Epithelial cell of esophagus (primary cell): ENCODE results near the gene MEGF6.

Source experiments
- DNase-seq: peaks from one replicate; pipeline ENCODE4 v3.0.0; 2010; ENCODE audit warnings: low read depth
- H3K4me3 ChIP-seq: 2 replicates; pipeline ENCODE4 v1.5.1; 2011; ENCODE audit warnings: mild to moderate bottlenecking, low read length, control low read depth
- CTCF ChIP-seq: IDR thresholded peaks from 2 replicates; pipeline ENCODE4 v1.5.1; 2011; ENCODE audit warnings: low read depth, mild to moderate bottlenecking, low read length, control low read depth, inconsistent platforms; ENCODE audit not compliant: insufficient read depth; ENCODE audit errors: missing control alignments

The MEGF6 gene

GRCh38 chr1:3614755-3615742 lies 3.7 kb upstream of the MEGF6 start:
- no peak overlapping the region for H3K4me3 ChIP-seq
- peak; percentile 16 for DNase-seq
- peak; percentile 68 for TF ChIP-seq CTCF

- H3K4me3 ChIP-seq: no peak overlapping the region
- no peak for DNase-seq
- no peak for TF ChIP-seq CTCF
Observed at GRCh38 chr1:3612123-3612522, 815 bp upstream of the MEGF6 start.

- H3K4me3 ChIP-seq: no peak overlapping the region
Observed at GRCh38 chr1:3610527-3611169, 660 bp downstream of the MEGF6 start.

GRCh38 chr1:3609769-3610526 lies 1.4 kb downstream of the MEGF6 start:
- no peak overlapping the region for H3K4me3 ChIP-seq
- DNase-seq: no peak
- no peak for TF ChIP-seq CTCF

More at GRCh38 chr1:3610527-3611169, 660 bp downstream of the MEGF6 start:
- TF ChIP-seq CTCF: no peak
- DNase-seq: no peak

- no peak overlapping the region for H3K4me3 ChIP-seq
- no peak for TF ChIP-seq CTCF
- DNase-seq: no peak
Observed at GRCh38 chr1:3609016-3609768, 2.1 kb downstream of the MEGF6 start.

- no peak for TF ChIP-seq CTCF
- no peak for DNase-seq
Observed at GRCh38 chr1:3608154-3608553, 3.2 kb downstream of the MEGF6 start.

More at GRCh38 chr1:3608154-3608553, 3.2 kb downstream of the MEGF6 start:
- no peak overlapping the region for H3K4me3 ChIP-seq
